ENCODE data around the gene MVB12B.

GRCh38 chr9:126464694-126465441 lies 138.2 kb downstream of the MVB12B start:
- TF ChIP-seq GATA2 (IDR thresholded peaks at IDR 0.05; ENCODE audit: low read depth, low read length) (no peak), GATA3 (IDR thresholded peaks at IDR 0.05; ENCODE audit: low read depth, low read length) (no peak)
